HepG2 (cell line): ENCODE measurements around the gene LILRB3. TPM values are rescaled to one million over a fixed set of nuclear protein-coding genes. Genes with fewer than 3 reads are reported as not detected.

ENCODE experiments used
- ATAC-seq: fragments of 200-7000 bp; cut with Tn5 transposase; 3 replicates; pipeline ENCODE4 v1.9.1; 2020; ENCODE audit warnings: mild to moderate bottlenecking, moderate library complexity
- BruUV-seq: library from RNA; stranded (reverse); fragments of 400-500 nt; replicated peaks from 2 replicates; lab custom pipeline; 2021; lab: Mats Ljungman, UMichigan
- CTCF ChIA-PET: fragments of 300-600 bp; formaldehyde crosslinking; extraction: SDS; loops from one replicate; lab custom pipeline; 2021; ENCODE audit warnings: low total read pairs, inconsistent platforms, low intra/inter-chr PET ratio; lab: Yijun Ruan, JAX
- POLR2A ChIA-PET: fragments of 350-600 bp; sonication (Branson Sonifier 250); formaldehyde crosslinking; loops from one replicate; lab custom pipeline; 2020; ENCODE audit warnings: antibody characterized with exemption, inconsistent platforms; lab: Yijun Ruan, JAX
- DNase-seq: peaks from one replicate; pipeline ENCODE4 v3.0.0-alpha.2; 2015; ENCODE audit warnings: low spot score
- FAIRE-seq: peaks from 3 replicates; lab custom pipeline; 2011; peaks lifted over from hg19 to GRCh38; lab: Jason Lieb, UNC
- H2AFZ ChIP-seq: one replicate; pipeline ENCODE4 v1.6.1; 2011; ENCODE audit warnings: low read length, inconsistent platforms
- H3K27ac ChIP-seq: fragments of 300-600 bp; 3 replicates; pipeline ENCODE4 v1.8.0; 2011; ENCODE audit warnings: mixed run types, mild to moderate bottlenecking, mixed read lengths, low read length, inconsistent platforms; ENCODE audit not compliant: insufficient read depth; ENCODE audit errors: extremely low read length
- H3K27me3 ChIP-seq, 2 experiments: fragments of 200-600 bp in 1 of 2; 2 replicates in 1 of 2; 3 replicates in 1 of 2; pipeline versions ENCODE4 v1.6.0 to v1.8.0; 2011; ENCODE audit warnings: low read length in 2 of 2, mild to moderate bottlenecking in 2 of 2, moderate library complexity in 2 of 2, inconsistent platforms in 1 of 2; ENCODE audit not compliant: insufficient read depth in 2 of 2, control insufficient read depth in 1 of 2
- H3K36me3 ChIP-seq, 2 experiments: fragments of 200-600 bp in 1 of 2; replicated peaks in 1 of 2; 2 replicates in 1 of 2; 3 replicates in 1 of 2; pipeline versions ENCODE4 v1.5.1 to v1.8.0; 2011; ENCODE audit warnings: low read length in 2 of 2, inconsistent platforms in 1 of 2; ENCODE audit not compliant: insufficient read depth in 2 of 2, control insufficient read depth in 1 of 2
- H3K4me1 ChIP-seq: 2 replicates; pipeline ENCODE4 v1.5.1; 2012; ENCODE audit warnings: low read length, inconsistent platforms; ENCODE audit not compliant: insufficient read depth
- H3K4me2 ChIP-seq: 2 replicates; pipeline ENCODE4 v1.6.0; 2011; ENCODE audit warnings: low read depth, low read length, inconsistent platforms
- H3K4me3 ChIP-seq, 3 experiments: fragments of 200-600 bp in 1 of 3; sonication (generic), shearing (Covaris generic) in 1 of 3; replicated peaks in 1 of 3; 2 replicates each; pipeline ENCODE4 v1.5.1; 2011 to 2016; ENCODE audit warnings: low read length in 3 of 3, inconsistent platforms in 2 of 3, low read depth in 2 of 3, mild to moderate bottlenecking in 2 of 3, control low read depth in 1 of 3, mixed read lengths in 1 of 3; ENCODE audit not compliant: insufficient read depth in 1 of 3
- H3K79me2 ChIP-seq: one replicate; pipeline ENCODE4 v1.6.1; 2011; ENCODE audit warnings: low read length, inconsistent platforms; ENCODE audit not compliant: insufficient read depth
- H3K9ac ChIP-seq: 2 replicates; pipeline ENCODE4 v1.6.0; 2011; ENCODE audit warnings: mild to moderate bottlenecking, low read depth, low read length, inconsistent platforms; ENCODE audit not compliant: insufficient read depth
- H3K9me3 ChIP-seq: 2 replicates; pipeline ENCODE4 v1.5.1; 2012; ENCODE audit warnings: mild to moderate bottlenecking, low read length
- H4K20me1 ChIP-seq: 2 replicates; pipeline ENCODE4 v1.6.0; 2011; ENCODE audit warnings: inconsistent platforms, mild to moderate bottlenecking, low read length, moderate library complexity; ENCODE audit not compliant: insufficient read depth
- WGBS: methylation state at CpG from one replicate; pipeline ENCODE4 v1.1.6; 2017; ENCODE audit warnings: low lambda C conversion rate; 5-methylcytosine and 5-hydroxymethylcytosine counted together
- in situ Hi-C: cut with HindIII; loops from 2 replicates; pipeline ENCODE4 v1.10.0; 2017; ENCODE audit warnings: low pct_unique_long_range_greater_than_20kb; ENCODE audit not compliant: extremely low pct_ligation_motif_present
- intact Hi-C: fragments of 100-400 bp; cut with micrococcal nuclease; formaldehyde crosslinking; loops from one replicate; pipeline ENCODE4 v1.10.0; 2022; ENCODE audit not compliant: unreplicated experiment
- polyA plus RNA-seq, 8 experiments: library from polyadenylated mRNA; depleted of rRNA in 3 of 8; stranded (reverse) in 7 of 8; unstranded in 1 of 8; fragments of >200 nt; fragmentation: Illumina TruSeq in 4 of 8; extraction: Trizol in 4 of 8; gene quantifications; 2 replicates each; pipeline versions ENCODE4 v1.2.1 to v1.2.3, GENCODE V29; 2011 to 2016; ENCODE audit warnings: low read depth in 4 of 8, missing spikeins in 1 of 8, mixed read lengths in 1 of 8; ENCODE audit not compliant: insufficient read depth in 1 of 8
- total RNA-seq, 5 experiments: library from RNA; depleted of rRNA; stranded (reverse); fragments of >200 nt; fragmentation: Illumina TruSeq; extraction: Trizol; gene quantifications; 2 replicates each; pipeline ENCODE4 v1.2.3, GENCODE V29; 2016; ENCODE audit warnings: low read depth in 1 of 5
- TF ChIP-seq, protein P1 (sequence below): sonication (generic); formaldehyde crosslinking; IDR thresholded peaks from 2 replicates; pipeline ENCODE4 v1.4.0; 2020; ENCODE audit warnings: missing genetic modification reagents

Gene LILRB3
- total and polyA plus RNA-seq, 2 of the 13 experiments (the other 11 are each of a cell fraction or from before 2014, with no cell fraction given), result 0.22 TPM; not detected in 1

DNA sequence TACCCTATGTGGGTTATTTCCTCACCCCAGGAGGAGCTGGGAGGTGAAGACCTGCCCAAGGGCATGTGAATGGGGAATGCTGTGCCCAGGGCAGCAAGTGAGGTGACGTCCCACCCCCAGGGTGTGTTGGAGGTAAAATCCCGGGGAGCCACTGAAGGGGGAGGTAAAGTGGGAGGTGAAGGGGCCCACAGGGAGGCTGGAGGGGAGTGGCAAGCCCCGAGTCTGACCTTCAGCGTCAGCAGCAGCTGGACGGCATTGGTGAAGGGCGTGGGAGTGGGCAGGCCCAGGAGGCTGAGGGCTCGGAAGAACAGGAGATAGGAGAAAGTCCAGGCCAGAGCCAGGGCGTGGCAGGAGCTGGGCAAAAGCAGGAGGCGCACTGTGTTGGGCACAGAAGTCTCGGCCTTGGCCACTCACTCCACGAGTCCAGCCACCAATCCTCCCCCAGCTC, 35.8 kb downstream of the LILRB3 start:
- no peak for FAIRE-seq
- Histone ChIP-seq H3K4me1 (peaks cover 26% of the 10 kb centered on the region), H3K27me3 (no peaks in the 10 kb centered on the region), H3K79me2 (peaks cover 13% of the 10 kb centered on the region)
- TF ChIP-seq, protein P1, sequence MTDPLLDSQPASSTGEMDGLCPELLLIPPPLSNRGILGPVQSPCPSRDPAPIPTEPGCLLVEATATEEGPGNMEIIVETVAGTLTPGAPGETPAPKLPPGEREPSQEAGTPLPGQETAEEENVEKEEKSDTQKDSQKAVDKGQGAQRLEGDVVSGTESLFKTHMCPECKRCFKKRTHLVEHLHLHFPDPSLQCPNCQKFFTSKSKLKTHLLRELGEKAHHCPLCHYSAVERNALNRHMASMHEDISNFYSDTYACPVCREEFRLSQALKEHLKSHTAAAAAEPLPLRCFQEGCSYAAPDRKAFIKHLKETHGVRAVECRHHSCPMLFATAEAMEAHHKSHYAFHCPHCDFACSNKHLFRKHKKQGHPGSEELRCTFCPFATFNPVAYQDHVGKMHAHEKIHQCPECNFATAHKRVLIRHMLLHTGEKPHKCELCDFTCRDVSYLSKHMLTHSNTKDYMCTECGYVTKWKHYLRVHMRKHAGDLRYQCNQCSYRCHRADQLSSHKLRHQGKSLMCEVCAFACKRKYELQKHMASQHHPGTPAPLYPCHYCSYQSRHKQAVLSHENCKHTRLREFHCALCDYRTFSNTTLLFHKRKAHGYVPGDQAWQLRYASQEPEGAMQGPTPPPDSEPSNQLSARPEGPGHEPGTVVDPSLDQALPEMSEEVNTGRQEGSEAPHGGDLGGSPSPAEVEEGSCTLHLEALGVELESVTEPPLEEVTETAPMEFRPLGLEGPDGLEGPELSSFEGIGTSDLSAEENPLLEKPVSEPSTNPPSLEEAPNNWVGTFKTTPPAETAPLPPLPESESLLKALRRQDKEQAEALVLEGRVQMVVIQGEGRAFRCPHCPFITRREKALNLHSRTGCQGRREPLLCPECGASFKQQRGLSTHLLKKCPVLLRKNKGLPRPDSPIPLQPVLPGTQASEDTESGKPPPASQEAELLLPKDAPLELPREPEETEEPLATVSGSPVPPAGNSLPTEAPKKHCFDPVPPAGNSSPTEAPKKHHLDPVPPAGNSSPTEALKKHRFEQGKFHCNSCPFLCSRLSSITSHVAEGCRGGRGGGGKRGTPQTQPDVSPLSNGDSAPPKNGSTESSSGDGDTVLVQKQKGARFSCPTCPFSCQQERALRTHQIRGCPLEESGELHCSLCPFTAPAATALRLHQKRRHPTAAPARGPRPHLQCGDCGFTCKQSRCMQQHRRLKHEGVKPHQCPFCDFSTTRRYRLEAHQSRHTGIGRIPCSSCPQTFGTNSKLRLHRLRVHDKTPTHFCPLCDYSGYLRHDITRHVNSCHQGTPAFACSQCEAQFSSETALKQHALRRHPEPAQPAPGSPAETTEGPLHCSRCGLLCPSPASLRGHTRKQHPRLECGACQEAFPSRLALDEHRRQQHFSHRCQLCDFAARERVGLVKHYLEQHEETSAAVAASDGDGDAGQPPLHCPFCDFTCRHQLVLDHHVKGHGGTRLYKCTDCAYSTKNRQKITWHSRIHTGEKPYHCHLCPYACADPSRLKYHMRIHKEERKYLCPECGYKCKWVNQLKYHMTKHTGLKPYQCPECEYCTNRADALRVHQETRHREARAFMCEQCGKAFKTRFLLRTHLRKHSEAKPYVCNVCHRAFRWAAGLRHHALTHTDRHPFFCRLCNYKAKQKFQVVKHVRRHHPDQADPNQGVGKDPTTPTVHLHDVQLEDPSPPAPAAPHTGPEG, result no peak
- TF ChIP-seq, all 625 proteins: peak for 0
- intact Hi-C loops, result loop anchor here (1.0 kb wide), 1 partner anchor 27 kb away; no protein-coding TSS in a partner anchor
- no TSS peak for BruUV-seq
- POLR2A ChIA-PET, result interaction anchor here (1.5 to 1.6 kb wide), 3 partner anchors 14 to 28 kb away, joined by 3 to 6 read pairs (median 5); partner anchors contain the start of genes LENG1, RPS9 and TMC4
- Histone ChIP-seq H4K20me1 (no peaks in the 10 kb centered on the region), H2AFZ (no peak overlapping the region), H3K9me3 (no peaks in the 10 kb centered on the region), H3K9ac (no peak overlapping the region), H3K27ac (no peak overlapping the region), H3K36me3 (0 out of 5 replicates have a peak, but pooled peaks cover 1 to 12% of the 10 kb centered on the region in 2 experiments), H3K4me2 (no peak overlapping the region), H3K4me3 (no peak overlapping the region)
- ATAC-seq (no peak), DNase-seq (no peak)
- in situ Hi-C loops, result no loop called here
- 89% methylated on average over 11 of the region's 11 CpGs for WGBS
- CTCF ChIA-PET, result no interaction called here
